A549 treated with DMSO at 1 μM for 4 hours (cell line): ENCODE results near the gene PPP1CC. TPM values are rescaled to one million over a fixed set of nuclear protein-coding genes. Genes with fewer than 3 reads are reported as not detected.

Experiments used
- total RNA-seq: library from RNA; stranded (reverse); fragments of 200-300 nt; extraction: Qiagen RNA extraction; gene quantifications from 5 replicates; pipeline ENCODE4 v1.2.3, GENCODE V29; 2022; ENCODE audit warnings: low read depth

Gene PPP1CC
- total RNA-seq = 119 to 159 TPM (median 154 TPM) in 5 replicates

GRCh38 chr12:110742718-110743570 lies at the start of gene PPP1CC:
Gene PPP1CC, minus strand, starts transcription at chr12:110742891. Its CDS starts 184 bp downstream, at chr12:110742707.

GRCh38 chr12:110688446-110689280 lies 54.0 kb downstream of the PPP1CC start, which contains the start of gene HVCN1:
Gene HVCN1, minus strand, starts transcription at chr12:110689115. Its CDS starts 5,870 bp downstream, at chr12:110683245.

Other genes starting within 250 kb of the PPP1CC start
- gene VPS29, start 240.8 kb downstream of the PPP1CC start, total RNA-seq = 135 to 153 TPM (median 148 TPM) in 5 replicates
- 0.08 to 0.46 TPM (median 0.20 TPM) in 5 replicates for gene RAD9B, start 240.6 kb downstream of the PPP1CC start, total RNA-seq
- 18.0 to 25.2 TPM (median 22.3 TPM) in 5 replicates for gene PPTC7, start 159.6 kb downstream of the PPP1CC start, total RNA-seq
- 25.4 to 38.2 TPM (median 32.2 TPM) in 5 replicates for gene TCTN1, start 128.8 kb downstream of the PPP1CC start, total RNA-seq
- gene HVCN1, start 53.8 kb downstream of the PPP1CC start, total RNA-seq = 0.48 to 0.81 TPM (median 0.62 TPM) in 5 replicates
- gene CCDC63, start 104.1 kb upstream of the PPP1CC start, total RNA-seq = 0.09 TPM in 1 of 5 replicates, not detected in the others
- 0.10 to 0.17 TPM in 2 of 5 replicates, not detected in the others for gene MYL2, start 177.7 kb upstream of the PPP1CC start, total RNA-seq